T-helper 1 cell (primary cell): ENCODE measurements around the gene PABPC3.

Experiments
- DNase-seq, 5 donors: peaks; one replicate each; pipeline ENCODE4 v3.0.0-alpha.2; 2012 to 2020

The PABPC3 gene

DNA sequence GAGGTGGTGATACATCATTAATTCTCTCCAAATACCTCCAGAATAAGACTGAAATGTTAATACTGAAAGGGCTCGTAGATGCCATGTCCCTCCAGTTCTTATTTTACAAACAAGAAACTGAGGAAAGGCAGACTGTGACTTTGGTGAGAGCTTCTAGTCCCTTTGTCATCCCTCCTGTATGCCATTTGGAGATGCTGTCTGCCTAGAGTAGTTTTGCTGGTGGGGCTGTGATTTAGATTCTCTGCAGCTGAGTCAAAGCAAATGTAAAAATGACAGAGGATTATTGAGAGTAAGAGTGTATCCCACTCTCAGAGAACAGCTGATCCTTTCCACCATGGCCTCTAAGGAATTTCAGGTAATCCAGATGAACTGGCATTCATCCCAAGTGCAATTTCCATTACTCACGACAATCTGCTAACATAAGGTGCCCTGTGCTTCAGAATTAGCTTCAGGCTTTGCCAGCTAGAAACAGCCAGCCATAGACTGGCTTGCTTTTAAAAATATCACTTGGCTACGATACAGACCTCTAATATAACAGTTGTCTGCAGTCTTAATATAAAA, 16.8 kb downstream of the PABPC3 start:
- no peak for DNase-seq

DNA sequence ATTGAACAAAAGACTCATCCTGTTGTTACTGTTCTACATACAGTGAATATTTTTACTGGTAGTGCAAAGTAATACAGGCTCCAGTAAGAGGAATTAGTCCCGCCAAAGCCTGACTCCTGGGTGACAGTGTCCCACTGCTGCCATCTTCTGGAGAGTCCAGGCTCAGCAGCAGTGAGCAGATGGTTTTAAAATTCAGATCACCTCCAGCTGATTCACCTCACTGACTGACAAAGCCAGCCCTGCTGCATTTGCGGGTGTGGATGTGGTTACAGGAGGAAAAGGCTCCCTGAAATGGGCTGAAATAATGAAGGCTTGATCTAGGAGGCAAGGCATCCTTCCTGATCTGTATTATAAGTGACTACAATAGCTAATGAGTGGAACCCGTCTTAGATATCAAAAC, 18.3 kb downstream of the PABPC3 start:
- DNase-seq = peak in 2 of 5 donors; percentile 44 to 47

DNA sequence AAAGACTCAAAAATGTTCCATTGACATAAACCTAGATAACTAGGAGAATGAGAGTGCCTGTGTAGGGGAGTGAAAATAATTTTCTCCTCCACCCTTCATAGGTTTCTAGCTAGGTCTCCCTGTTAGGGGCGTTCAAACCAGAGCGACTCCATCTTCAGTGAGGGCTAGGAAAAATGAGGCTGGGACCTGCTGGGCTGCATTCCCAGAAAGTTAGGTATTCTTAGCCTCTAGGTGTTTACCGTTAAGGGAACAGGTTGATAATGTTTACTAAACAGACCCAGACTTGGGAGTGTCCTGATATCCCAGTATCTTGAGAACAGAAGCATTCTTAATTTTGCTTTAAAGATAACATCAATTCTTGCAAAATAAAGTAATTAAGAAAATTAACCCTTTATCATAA, 20.1 kb downstream of the PABPC3 start:
- DNase-seq = no peak

- DNase-seq = no peak
Observed at GRCh38 chr13:25117312-25117711, 21.4 kb downstream of the PABPC3 start.

GRCh38 chr13:25118378-25118905, 22.5 kb downstream of the PABPC3 start:
- no peak for DNase-seq

- DNase-seq = no peak
Observed at GRCh38 chr13:25130944-25131343, 35.0 kb downstream of the PABPC3 start.

DNA sequence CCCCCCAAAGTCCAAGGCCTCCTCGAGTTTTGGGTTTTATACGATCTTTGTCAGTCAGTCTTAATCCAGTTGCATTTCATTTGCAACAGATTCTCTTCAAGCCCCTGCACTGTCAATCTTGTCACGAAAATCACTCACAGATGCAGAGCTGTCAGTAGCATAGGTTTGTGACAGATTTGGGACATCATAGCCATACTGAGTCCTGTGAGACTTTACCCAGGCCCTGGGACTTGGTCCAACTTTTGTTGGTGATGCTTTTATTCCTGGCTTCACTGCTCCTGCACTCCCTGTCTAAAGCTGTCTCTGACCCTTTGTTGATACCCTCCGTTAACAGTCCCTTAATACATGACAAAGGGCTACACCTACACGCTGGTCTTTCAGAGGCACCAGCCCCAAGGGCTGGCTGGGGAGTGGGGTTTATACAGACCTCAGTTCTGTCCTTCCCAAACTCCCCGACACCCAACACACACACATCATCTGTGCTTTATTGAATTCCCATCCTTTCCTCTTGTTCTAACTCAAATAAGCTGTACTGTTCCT, 36.0 kb downstream of the PABPC3 start:
- no peak for DNase-seq

DNA sequence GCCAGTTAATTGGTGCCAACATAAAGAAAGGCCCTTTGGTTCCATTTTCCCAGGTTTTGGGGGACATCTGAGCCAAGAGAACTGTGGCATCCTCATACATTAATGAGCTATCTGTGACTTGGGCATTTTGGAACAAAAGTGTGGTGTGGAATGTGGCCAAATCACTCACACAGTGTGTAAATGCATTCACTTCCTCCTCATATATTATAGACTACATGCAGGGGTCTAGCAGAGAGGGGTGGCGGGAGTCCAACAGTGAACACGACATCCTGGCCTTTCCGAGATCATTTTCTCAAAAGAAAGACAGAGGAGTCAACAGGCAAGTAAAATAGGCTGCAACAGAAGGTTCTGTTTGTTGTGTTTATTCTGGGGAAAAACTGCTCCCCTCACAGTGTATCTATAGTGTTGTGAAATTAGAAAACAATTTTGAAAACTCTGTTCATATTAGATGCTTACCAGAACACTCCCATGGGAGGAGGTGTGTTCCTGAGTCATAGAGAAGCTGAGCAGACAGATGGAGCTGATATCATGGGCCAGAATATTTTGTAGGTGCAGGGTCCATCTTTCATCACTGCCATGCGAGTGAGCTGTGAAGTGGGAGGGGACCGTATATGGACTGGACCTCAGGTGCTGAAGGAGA, 36.9 kb downstream of the PABPC3 start:
- no peak for DNase-seq

DNA sequence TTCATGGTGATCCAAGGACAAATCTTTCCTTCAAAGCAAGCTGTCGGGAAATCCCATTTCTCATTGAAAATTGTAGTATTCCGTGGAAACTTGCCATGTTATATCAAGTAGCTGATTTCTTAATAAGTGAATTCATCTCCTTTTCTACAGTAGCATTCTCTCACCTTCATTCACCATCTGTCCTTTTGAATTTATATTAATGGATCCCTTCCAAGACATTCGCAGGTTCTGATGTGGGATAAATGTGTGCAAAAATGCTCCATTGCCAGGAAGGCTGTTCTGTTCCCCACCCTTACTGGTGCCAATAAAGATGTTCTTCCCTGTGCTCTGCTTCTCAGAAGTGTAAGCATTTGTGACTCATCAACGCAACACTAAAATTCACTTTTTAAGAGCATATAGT, 40.0 kb downstream of the PABPC3 start:
- DNase-seq = no peak

- DNase-seq = no peak
Observed at GRCh38 chr13:25136880-25137787, 41.2 kb downstream of the PABPC3 start.

- no peak for DNase-seq
Observed at GRCh38 chr13:25137788-25138115, 41.8 kb downstream of the PABPC3 start.

- no peak for DNase-seq
Observed at GRCh38 chr13:25141042-25141441, 45.1 kb downstream of the PABPC3 start.

DNA sequence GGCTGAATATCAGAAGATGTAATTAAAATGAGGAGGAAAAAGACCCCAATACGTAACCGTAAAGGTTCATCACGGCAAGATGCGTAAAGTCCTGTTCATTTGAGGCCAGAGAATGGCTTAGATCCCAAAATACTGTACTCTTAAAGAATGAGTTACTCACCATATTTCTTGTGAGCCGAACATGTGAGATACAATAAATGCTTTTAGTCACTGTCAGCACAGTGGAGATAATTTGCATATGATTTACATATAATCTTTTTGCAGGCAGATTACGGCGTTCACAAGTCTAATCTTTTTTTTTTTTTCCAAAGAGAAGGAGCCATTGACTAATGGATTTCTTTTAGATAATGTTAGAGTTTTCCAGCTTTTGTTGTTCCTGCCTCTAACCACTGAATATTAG, 47.8 kb downstream of the PABPC3 start:
- no peak for DNase-seq

DNA sequence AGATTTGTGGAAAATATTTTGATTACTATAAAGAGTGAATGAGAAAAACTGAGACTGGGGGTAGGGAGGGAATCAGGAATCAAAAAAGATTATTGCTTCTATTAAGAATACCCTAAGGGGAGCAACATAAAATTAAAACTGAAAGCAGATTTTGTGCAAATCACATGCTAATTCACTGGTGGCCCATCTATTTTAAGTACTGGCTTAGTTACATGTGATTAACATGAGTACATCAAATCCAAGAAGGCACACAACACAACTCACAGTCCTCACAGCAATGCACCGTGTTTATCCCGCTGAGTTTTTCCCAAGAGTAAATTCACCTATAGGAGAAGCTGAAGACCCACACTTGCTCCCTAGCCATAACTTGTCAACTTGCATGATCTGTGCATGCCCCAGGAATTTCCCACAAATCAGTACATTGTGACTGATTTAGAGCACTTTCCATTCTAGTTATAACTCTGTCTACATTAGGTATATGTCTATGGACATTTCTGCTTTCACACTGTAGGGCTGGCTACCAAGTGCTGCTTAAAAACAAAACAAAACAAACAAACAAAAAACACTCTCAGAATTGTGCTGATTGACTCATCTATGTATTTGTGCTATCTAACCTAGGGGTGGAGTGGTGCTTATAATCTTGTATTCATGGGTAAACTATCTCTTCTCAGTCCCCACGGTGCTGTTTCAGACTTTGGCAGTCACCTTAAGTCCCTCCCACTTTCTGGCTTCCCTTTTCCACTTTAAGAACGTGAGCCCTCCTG, 51.9 kb downstream of the PABPC3 start:
- no peak for DNase-seq

GRCh38 chr13:25148402-25148771, 52.5 kb downstream of the PABPC3 start:
- no peak for DNase-seq
